Activated CD8-positive, alpha-beta memory T cell treated with anti-CD3 and anti-CD28 coated beads, Interleukin-2, amount 50 U/mL, for 1 hour (primary cell): ENCODE data around the gene PCDHB11.
"Not testable (repeated sequence)": the region's sequence is repeated elsewhere in the genome, so short reads cannot be mapped to it uniquely, and the experiment has no call there.

ENCODE experiments used
- DNase-seq: peaks from one replicate; pipeline ENCODE4 v3.0.0-alpha.2; 2020; ENCODE audit errors: extremely low read depth

Gene PCDHB11

DNA sequence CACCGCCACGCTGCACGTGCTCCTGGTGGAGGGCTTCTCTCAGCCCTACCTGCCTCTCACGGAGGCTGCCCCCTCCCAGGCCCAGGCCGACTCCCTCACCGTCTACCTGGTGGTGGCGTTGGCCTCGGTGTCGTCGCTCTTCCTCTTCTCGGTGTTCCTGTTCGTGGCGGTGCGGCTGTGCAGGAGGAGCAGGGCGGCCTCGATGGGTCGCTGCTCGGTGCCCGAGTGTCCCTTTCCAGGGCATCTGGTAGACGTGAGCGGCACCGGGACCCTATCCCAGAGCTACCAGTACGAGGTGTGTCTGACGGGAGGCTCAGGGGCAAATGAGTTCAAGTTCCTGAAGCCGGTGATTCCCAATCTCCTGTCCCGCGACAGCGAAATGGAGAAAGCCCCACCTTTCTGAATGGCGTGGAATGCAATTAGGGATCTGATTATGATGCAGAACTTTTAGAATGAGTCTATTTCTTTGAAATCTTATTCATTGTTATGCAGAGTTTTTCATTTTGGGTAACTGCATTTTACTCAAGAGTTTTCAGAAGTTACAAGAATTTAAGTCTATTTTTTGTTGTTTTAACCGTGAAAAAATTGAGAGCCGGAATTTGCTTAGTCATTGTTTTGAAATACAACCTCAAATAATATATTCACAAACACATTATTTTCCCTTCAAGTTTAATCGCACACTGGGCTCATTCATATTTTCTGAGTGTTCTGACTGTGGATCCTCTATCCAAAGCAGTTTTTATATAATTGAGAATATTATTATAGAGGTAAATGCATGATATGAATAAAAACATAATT is 37.3 kb downstream of the PCDHB11 start:
- DNase-seq: no peak

DNA sequence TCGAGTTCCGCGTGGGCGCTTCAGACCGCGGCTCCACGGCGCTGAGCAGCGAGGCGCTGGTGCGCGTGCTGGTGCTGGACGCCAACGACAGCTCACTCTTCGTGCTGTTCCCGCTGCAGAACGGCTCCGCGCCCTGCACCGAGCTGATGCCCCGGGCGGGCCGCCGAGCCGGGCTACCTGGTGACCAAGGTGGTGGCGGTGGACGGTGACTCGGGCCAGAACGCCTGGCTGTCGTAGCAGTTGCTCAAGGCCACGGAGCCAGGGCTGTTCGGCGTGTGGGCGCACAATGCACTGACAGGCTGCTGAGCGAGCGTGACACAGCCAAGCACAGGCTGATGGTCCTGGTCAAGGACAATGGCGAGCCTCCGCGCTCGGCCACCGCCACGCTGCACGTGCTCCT is 42.1 kb downstream of the PCDHB11 start:
- no peak for DNase-seq

DNA sequence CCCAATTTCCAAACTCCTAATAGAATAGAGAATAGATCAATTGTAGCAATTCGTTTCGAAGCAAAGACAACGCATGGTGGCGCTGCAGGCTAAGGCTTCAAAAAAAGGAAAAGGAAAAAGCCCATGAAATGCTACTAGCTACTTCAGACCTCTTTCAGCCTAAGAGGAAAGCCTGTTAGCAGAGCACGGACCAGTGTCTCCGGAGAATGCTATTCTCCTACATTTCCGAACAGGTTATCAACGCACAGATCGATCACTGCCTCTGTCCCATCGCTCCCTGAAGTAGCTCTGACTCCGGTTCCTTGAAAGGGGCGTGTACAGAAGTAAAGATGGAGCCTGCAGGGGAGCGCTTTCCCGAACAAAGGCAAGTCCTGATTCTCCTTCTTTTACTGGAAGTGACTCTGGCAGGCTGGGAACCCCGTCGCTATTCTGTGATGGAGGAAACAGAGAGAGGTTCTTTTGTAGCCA is 45.9 kb downstream of the PCDHB11 start, which contains the start of gene PCDHB15:
TSS of gene PCDHB15 (plus strand) at position 146 of the 468 bp plus-strand sequence. CDS start at position 330, 184 bp downstream.
- DNase-seq: no peak

DNA sequence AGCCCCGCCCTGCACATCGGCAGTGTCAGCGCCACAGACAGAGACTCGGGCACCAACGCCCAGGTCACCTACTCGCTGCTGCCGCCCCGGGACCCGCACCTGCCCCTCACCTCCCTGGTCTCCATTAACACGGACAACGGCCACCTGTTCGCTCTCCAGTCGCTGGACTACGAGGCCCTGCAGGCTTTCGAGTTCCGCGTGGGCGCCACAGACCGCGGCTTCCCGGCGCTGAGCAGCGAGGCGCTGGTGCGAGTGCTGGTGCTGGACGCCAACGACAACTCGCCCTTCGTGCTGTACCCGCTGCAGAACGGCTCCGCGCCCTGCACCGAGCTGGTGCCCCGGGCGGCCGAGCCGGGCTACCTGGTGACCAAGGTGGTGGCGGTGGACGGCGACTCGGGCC is 47.5 kb downstream of the PCDHB11 start:
- not testable (repeated sequence) for DNase-seq

DNA sequence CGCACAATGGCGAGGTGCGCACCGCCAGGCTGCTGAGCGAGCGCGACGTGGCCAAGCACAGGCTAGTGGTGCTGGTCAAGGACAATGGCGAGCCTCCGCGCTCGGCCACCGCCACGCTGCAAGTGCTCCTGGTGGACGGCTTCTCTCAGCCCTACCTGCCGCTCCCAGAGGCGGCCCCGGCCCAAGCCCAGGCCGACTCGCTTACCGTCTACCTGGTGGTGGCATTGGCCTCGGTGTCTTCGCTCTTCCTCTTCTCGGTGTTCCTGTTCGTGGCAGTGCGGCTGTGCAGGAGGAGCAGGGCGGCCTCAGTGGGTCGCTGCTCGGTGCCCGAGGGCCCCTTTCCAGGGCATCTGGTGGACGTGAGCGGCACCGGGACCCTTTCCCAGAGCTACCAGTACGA is 48.0 kb downstream of the PCDHB11 start:
- not testable (repeated sequence) for DNase-seq

DNA sequence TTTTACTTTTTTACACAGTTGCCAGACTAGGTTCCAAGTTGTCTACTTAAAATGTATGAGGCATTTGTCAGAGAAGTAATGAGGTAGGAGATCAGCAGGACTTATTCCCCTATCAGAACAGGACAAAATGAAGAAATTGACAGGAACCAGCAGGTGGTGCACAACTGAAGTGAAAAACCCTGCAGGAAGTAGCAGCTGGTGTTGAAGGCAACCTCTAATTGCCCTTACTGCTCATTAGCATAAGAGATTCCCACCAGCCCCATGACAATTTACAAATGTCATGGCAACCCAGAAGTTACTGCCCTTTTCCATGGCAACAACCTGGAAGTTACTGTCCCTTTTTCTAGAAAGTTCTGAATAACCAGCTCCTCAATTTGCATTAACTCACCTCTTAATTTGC is 51.1 kb downstream of the PCDHB11 start:
- no peak for DNase-seq
